Natural killer cell (primary cell): Measurements from ENCODE around the gene AGBL5. TPM values are rescaled to one million over a fixed set of nuclear protein-coding genes. Genes with fewer than 3 reads are reported as not detected.

Experiments used
- ATAC-seq, 3 donors: fragments of 150-1000 bp in 2 of 3; fragments of 200-7000 bp in 1 of 3; cut with Tn5 transposase; 1 replicate in 1 of 3; 2 replicates in 2 of 3; pipeline ENCODE4 v1.10.0; 2021; ENCODE audit warnings: mild to moderate bottlenecking in 2 of 3, moderate library complexity in 2 of 3
- DNase-seq, 2 donors: peaks; one replicate each; pipeline versions ENCODE4 v3.0.0 to v3.0.0-alpha.2; 2013 to 2021; ENCODE audit warnings: mixed read lengths in 1 of 2
- H3K27ac ChIP-seq: one replicate; pipeline ENCODE4 v1.5.1; 2013; ENCODE audit warnings: mild to moderate bottlenecking, low read length
- H3K27me3 ChIP-seq: one replicate; pipeline ENCODE4 v1.6.1; 2013; ENCODE audit warnings: low read length; ENCODE audit not compliant: control insufficient read depth, insufficient read depth
- H3K36me3 ChIP-seq: one replicate; pipeline ENCODE4 v1.6.1; 2013; ENCODE audit warnings: low read length; ENCODE audit not compliant: control insufficient read depth, insufficient read depth
- H3K4me1 ChIP-seq: one replicate; pipeline ENCODE4 v1.6.1; 2013; ENCODE audit warnings: low read length; ENCODE audit not compliant: control insufficient read depth, insufficient read depth
- H3K4me3 ChIP-seq: one replicate; pipeline ENCODE4 v1.5.1; 2013; ENCODE audit warnings: low read length
- H3K9me3 ChIP-seq: one replicate; pipeline ENCODE4 v1.6.1; 2013; ENCODE audit warnings: low read length; ENCODE audit not compliant: control insufficient read depth, insufficient read depth
- H3K27ac Mint-ChIP-seq, 2 donors: one replicate each; pipeline ENCODE4 v1.8.0; 2022; ENCODE audit warnings: mild to moderate bottlenecking in 2 of 2, mixed read lengths in 2 of 2, moderate library complexity in 1 of 2
- H3K27me3 Mint-ChIP-seq, 2 donors: one replicate each; pipeline ENCODE4 v1.8.0; 2022; ENCODE audit warnings: low read depth in 2 of 2, mixed read lengths in 2 of 2
- H3K36me3 Mint-ChIP-seq: one replicate; pipeline ENCODE4 v1.8.0; 2022; ENCODE audit warnings: mixed read lengths
- H3K4me1 Mint-ChIP-seq, 2 donors: one replicate each; pipeline ENCODE4 v1.8.0; 2022; ENCODE audit warnings: mixed read lengths in 2 of 2
- H3K4me3 Mint-ChIP-seq: one replicate; pipeline ENCODE4 v1.8.0; 2022; ENCODE audit warnings: mild to moderate bottlenecking, moderate library complexity, mixed read lengths
- H3K9me3 Mint-ChIP-seq, 2 donors: one replicate each; pipeline ENCODE4 v1.8.0; 2022; ENCODE audit warnings: mixed read lengths in 2 of 2
- CTCF ChIP-seq: fragments of 200-600 bp; IDR thresholded peaks from one replicate; pipeline ENCODE4 v1.8.0; 2022; ENCODE audit warnings: antibody characterized with exemption
- WGBS: methylation state at CpG from one replicate; pipeline ENCODE4 v1.1.7; 2013; ENCODE audit warnings: missing lambda C conversion rate; ENCODE audit not compliant: insufficient coverage; 5-methylcytosine and 5-hydroxymethylcytosine counted together
- intact Hi-C: fragments of 100-400 bp; cut with micrococcal nuclease; formaldehyde crosslinking; loops from one replicate; pipeline ENCODE4 v1.14.2; 2022
- total RNA-seq, 4 donors: library from RNA; stranded (reverse); fragments of 120-200 nt in 1 of 4; gene quantifications; one replicate each; pipeline versions ENCODE4 v1.2.3 to v1.2.4, GENCODE V29; 2013 to 2022

The AGBL5 gene
- total RNA-seq, 3 donors from 2014 or later (not counting 1 experiment from before 2014, with no cell fraction given): 10.0 to 12.0 (median 10.8) TPM

GRCh38 chr2:27091746-27092695 lies 40.6 kb downstream of the AGBL5 start:
- Mint-ChIP-seq H3K27ac (no peak overlapping the region), H3K27me3 (no peaks in the 10 kb centered on the region)
- no peaks in the 10 kb centered on the region for H3K36me3 ChIP-seq

GRCh38 chr2:27092696-27093429 lies 41.4 kb downstream of the AGBL5 start:
- no peaks in the 10 kb centered on the region for H3K27me3 ChIP-seq
- no peaks in the 10 kb centered on the region for H3K9me3 Mint-ChIP-seq
- intact Hi-C loops: no loop called here

More at GRCh38 chr2:27091746-27092695, 40.6 kb downstream of the AGBL5 start:
- H3K4me1 ChIP-seq: peaks cover 13% of the 10 kb centered on the region
- Mint-ChIP-seq H3K36me3 (no peaks in the 10 kb centered on the region), H3K4me3 (no peak overlapping the region), H3K9me3 (no peaks in the 10 kb centered on the region), H3K4me1 (peaks cover 4 to 20% of the 10 kb centered on the region in 2 donors)
- intact Hi-C loops: no loop called here
- ATAC-seq (no peak), DNase-seq (no peak)
- TF ChIP-seq CTCF: no peak
- H3K27ac ChIP-seq: no peak overlapping the region
- 84% methylated on average over 25 of the region's 25 CpGs for WGBS
- H3K9me3 ChIP-seq: no peaks in the 10 kb centered on the region
- H3K4me3 ChIP-seq: no peak overlapping the region
- no peaks in the 10 kb centered on the region for H3K27me3 ChIP-seq

GRCh38 chr2:27093430-27094352 lies 42.2 kb downstream of the AGBL5 start:
- Mint-ChIP-seq H3K4me3 (no peak overlapping the region), H3K4me1 (peaks cover 0 to 16% of the 10 kb centered on the region in 2 donors), H3K27ac (no peak overlapping the region), H3K36me3 (no peaks in the 10 kb centered on the region), H3K9me3 (no peaks in the 10 kb centered on the region), H3K27me3 (no peaks in the 10 kb centered on the region)
- DNase-seq: no peak
- intact Hi-C loops: no loop called here
- Histone ChIP-seq H3K36me3 (no peaks in the 10 kb centered on the region), H3K27me3 (no peaks in the 10 kb centered on the region), H3K4me1 (peaks cover 9% of the 10 kb centered on the region), H3K27ac (no peak overlapping the region), H3K9me3 (no peaks in the 10 kb centered on the region), H3K4me3 (no peak overlapping the region)
- ATAC-seq: no peak
- 92% methylated on average over 6 of the region's 6 CpGs for WGBS
- no peak for TF ChIP-seq CTCF

More at GRCh38 chr2:27092696-27093429, 41.4 kb downstream of the AGBL5 start:
- H3K36me3 ChIP-seq: no peaks in the 10 kb centered on the region
- no peaks in the 10 kb centered on the region for H3K9me3 ChIP-seq
- peaks cover 9% of the 10 kb centered on the region for H3K4me1 ChIP-seq
- no peak overlapping the region for H3K27ac ChIP-seq
- ATAC-seq (no peak), DNase-seq (no peak)
- 83% methylated on average over 10 of the region's 10 CpGs for WGBS
- Mint-ChIP-seq H3K27me3 (no peaks in the 10 kb centered on the region), H3K4me1 (peaks cover 0 to 16% of the 10 kb centered on the region in 2 donors), H3K4me3 (no peak overlapping the region), H3K36me3 (no peaks in the 10 kb centered on the region), H3K27ac (no peak overlapping the region)
- no peak for TF ChIP-seq CTCF
- H3K4me3 ChIP-seq: no peak overlapping the region
